Head of caudate nucleus (tissue), 42 donors: ENCODE data around the gene SKAP1.
"Not testable (repeated sequence)": the region's sequence is repeated elsewhere in the genome, so short reads cannot be mapped to it uniquely, and the experiment has no call there.

ENCODE experiments used
- DNase-seq, 42 donors: peaks; one replicate each; pipeline versions ENCODE4 v3.0.0 to v3.0.0-alpha.2; 2020 to 2021; ENCODE audit warnings: mixed read lengths in 7 of 42
- intact Hi-C: fragments of 100-400 bp; cut with DNase I; formaldehyde crosslinking; loops from one replicate; pipeline ENCODE4 v1.15.0; 2022

The SKAP1 gene

GRCh38 chr17:48426019-48426665 is 3.9 kb downstream of the SKAP1 start:
- DNase-seq, result no peak
- intact Hi-C loops, result no loop called here

GRCh38 chr17:48422060-48422459 is 8.0 kb downstream of the SKAP1 start:
- not testable (repeated sequence) for DNase-seq

GRCh38 chr17:48420823-48421222 is 9.2 kb downstream of the SKAP1 start:
- DNase-seq, result no peak
- intact Hi-C loops, result no loop called here

More at GRCh38 chr17:48422060-48422459, 8.0 kb downstream of the SKAP1 start:
- intact Hi-C loops, result not testable (repeated sequence)

GRCh38 chr17:48416971-48417370 is 13.0 kb downstream of the SKAP1 start:
- intact Hi-C loops, result no loop called here
- no peak for DNase-seq

GRCh38 chr17:48413613-48414405 is 16.2 kb downstream of the SKAP1 start:
- intact Hi-C loops, result no loop called here
- DNase-seq, result no peak

- intact Hi-C loops, result no loop called here
- DNase-seq, result no peak
Observed at GRCh38 chr17:48412841-48413240, 17.2 kb downstream of the SKAP1 start.

- intact Hi-C loops, DNase-seq: not testable (repeated sequence)
Observed at GRCh38 chr17:48410821-48411220, 19.2 kb downstream of the SKAP1 start.

GRCh38 chr17:48409607-48410006 is 20.4 kb downstream of the SKAP1 start:
- no peak for DNase-seq
- intact Hi-C loops, result no loop called here

- intact Hi-C loops, result no loop called here
- no peak for DNase-seq
Observed at GRCh38 chr17:48406936-48407567, 23.0 kb downstream of the SKAP1 start.

- intact Hi-C loops, result no loop called here
- DNase-seq, result no peak
Observed at GRCh38 chr17:48394821-48395220, 35.2 kb downstream of the SKAP1 start.

- DNase-seq, result no peak
- intact Hi-C loops, result no loop called here
Observed at GRCh38 chr17:48393283-48393682, 36.7 kb downstream of the SKAP1 start.

- DNase-seq, result no peak
- intact Hi-C loops, result no loop called here
Observed at GRCh38 chr17:48392857-48393256, 37.2 kb downstream of the SKAP1 start.

- intact Hi-C loops, result no loop called here
- DNase-seq, result no peak
Observed at GRCh38 chr17:48391444-48391843, 38.6 kb downstream of the SKAP1 start.

- DNase-seq, result no peak
- intact Hi-C loops, result no loop called here
Observed at GRCh38 chr17:48389903-48390302, 40.1 kb downstream of the SKAP1 start.

- intact Hi-C loops, result no loop called here
Observed at GRCh38 chr17:48388955-48389743, 40.9 kb downstream of the SKAP1 start.

GRCh38 chr17:48386826-48387225 is 43.2 kb downstream of the SKAP1 start:
- DNase-seq, result no peak
- intact Hi-C loops, result no loop called here

More at GRCh38 chr17:48388955-48389743, 40.9 kb downstream of the SKAP1 start:
- DNase-seq, result no peak

GRCh38 chr17:48385319-48385718 is 44.7 kb downstream of the SKAP1 start:
- no peak for DNase-seq
- intact Hi-C loops, result no loop called here

GRCh38 chr17:48384164-48384563 is 45.9 kb downstream of the SKAP1 start:
- no peak for DNase-seq
- intact Hi-C loops, result no loop called here

GRCh38 chr17:48382989-48383388 is 47.0 kb downstream of the SKAP1 start:
- intact Hi-C loops, result no loop called here
- DNase-seq, result no peak
